Activated CD4-positive, alpha-beta T cell treated with anti-CD3 and anti-CD28 coated beads, Interleukin-2, Interleukin-6, amounts not matched to agents 100 ng/mL and 50 ng/mL, durations not matched to agents 16 hours and 8 hours (primary cell): ENCODE measurements around the gene OR4P4.

Experiments used
- DNase-seq: peaks from one replicate; pipeline ENCODE4 v3.0.0-alpha.2; 2020

The OR4P4 gene

DNA sequence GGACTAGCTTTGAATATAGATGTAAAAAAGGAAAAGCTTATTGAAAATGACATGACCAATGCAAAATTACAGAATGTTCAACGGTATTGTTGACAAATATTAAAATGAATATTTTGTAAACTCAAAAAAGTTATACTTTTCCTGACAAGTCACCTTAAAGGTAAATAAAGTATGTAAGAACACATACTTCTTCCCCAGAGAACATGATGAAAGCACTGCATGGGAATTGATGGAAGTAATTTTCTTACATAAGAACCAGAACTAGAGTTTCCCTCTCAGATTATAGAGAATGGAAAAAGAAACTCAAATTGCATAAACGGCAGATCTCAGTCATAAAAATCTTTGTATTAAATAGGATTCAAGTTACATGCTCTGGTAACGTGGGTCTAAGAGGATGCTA lies at the start of gene OR4P4:
Gene OR4P4, plus strand, starts transcription at position 301 of the 400 bp plus-strand sequence.
- no peak for DNase-seq

DNA sequence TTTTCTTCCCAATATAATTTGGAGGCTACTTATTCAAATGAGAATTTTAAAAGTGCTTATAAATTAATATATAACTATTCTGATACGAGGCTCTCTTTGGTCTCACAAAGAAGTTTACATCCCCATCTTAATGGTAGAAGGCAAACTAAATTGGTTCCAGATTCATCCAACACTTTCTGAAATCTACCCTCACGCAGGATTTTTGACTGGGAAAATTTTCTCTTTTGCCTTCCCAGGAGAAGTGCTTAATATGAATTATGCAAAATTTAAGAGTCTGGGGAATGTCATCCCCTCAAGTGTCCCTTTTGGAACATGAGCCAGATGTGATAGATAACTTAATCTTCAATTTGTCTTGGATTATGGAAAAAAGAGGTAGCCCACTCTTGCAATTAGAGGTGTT lies 27.4 kb upstream of the OR4P4 start, which contains the start of gene OR4C11:
Gene OR4C11, minus strand, starts transcription at position 101 of the 400 bp plus-strand sequence. CDS start 3,272 bp downstream, outside the sequence.
- DNase-seq: no peak

DNA sequence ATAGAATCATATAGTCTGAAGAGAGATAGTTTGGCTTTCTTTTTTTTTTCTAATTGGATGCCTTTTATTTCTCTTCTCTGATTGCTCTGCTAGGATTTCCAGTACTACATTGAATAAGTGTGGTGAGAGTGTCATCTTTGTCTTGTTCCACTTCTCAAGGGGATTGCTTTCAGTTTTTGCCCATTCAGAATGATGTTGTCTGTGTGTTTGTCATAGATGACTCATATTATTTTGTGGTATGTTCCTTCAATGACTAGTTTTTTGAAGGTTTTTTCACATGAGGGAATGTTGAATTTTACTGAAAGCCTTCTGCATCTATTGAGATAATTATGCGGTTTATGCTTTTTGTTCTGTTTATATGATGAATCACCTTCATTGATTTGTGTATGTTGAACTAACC lies 10.4 kb upstream of the OR4P4 start:
- DNase-seq: no peak

DNA sequence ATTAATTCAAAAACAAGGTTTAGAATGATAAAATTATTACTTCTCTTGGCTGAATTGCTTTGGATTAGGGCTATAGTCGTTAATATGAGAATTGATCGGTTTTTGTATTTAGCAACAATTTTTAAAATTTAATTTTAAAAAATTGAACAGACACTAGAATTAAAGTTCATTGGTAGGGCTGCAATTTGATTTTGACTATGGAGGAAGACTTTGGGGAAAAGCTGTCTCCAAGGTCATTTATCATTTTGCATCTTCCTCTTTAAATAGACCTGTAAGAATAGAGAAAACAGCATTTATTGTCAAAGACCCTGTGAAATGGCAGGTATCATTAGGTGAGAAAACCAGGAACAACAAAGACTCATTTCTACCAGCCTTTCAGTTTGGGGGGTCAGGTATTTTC lies 13.1 kb downstream of the OR4P4 start, which contains the start of gene OR4S2:
Gene OR4S2, plus strand, starts transcription at position 301 of the 400 bp plus-strand sequence. CDS start 2,577 bp downstream, outside the sequence.
- DNase-seq: no peak

DNA sequence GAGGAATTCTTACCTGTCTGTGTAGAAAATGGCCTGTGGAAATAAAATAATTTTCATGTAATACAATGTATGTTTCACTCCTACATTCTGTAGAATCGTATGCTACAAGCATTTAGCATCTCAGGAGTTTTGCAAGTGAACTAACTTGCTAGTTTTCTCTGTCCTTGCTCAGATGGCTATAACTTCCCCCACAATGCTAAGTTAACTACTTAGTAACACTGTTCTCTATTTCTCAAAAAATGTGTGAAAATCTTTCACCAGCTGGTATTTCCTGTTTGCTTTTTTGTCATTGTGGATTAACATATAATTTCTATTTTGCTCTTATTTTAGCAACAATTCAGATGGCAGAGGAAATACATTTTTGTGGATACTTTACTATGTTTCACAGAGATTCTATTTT lies 17.6 kb downstream of the OR4P4 start:
- no peak for DNase-seq

DNA sequence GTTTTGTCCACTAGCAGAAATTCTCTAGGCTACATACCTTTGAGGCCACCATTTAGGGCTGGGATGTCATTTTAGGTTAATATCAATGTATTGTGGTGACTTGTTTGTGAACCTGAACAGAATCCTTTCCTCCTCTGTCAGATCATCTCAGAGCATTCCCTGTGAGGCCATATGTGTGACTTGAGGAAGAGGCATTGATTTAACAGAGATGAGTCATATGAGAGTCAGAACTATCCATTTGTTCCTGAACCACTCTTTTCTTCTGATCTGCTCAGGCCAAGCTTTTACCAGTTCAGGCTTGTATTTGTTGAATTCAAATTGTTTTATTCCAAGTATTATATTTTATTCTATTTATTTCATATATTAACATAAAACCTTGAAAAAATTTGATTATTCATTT lies 20.2 kb downstream of the OR4P4 start:
- no peak for DNase-seq

DNA sequence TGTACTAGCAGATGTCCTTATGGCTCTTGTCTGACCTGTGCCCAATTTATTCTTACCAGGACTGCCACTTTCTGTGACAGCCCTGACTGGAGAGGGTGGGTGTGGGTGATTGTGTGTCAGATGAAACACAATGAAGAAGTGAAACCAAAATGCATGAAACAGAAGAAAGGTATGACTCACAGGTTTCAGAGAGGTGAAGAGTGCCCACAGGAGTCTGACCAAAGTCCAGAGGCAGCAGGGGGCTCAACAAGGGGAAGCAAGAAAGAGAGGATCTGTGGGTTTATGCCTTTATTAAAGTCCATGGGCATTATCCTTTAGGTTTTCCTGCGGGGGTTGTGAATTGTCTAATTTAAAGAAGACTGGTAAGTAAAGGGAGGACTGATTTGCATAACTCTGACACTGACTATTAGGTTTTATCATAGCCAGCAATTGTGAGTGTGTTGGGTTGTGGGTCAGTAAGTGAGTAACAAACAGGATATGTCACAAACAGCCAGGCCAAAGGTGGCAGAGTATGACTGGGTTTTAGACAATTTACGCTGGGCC lies 23.2 kb downstream of the OR4P4 start:
- no peak for DNase-seq

DNA sequence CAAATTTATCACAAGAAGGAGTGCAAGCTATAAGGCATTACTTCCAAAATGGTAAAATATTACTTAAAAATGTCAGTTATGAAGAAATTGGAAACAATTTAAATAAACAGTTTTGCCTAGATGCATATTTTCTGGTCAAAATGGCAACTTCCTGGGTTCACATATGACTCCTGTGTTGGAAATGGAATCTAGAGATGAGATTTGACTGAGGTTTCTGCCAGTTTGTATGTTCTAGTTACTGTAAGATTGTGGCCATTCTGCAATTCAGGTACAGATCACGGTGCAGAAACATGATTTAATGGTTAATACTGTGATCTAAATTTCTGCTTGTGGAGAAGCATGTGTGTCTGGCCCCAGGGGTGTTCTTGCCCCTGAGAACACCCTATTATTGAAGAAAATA lies 23.7 kb downstream of the OR4P4 start:
- DNase-seq: no peak

DNA sequence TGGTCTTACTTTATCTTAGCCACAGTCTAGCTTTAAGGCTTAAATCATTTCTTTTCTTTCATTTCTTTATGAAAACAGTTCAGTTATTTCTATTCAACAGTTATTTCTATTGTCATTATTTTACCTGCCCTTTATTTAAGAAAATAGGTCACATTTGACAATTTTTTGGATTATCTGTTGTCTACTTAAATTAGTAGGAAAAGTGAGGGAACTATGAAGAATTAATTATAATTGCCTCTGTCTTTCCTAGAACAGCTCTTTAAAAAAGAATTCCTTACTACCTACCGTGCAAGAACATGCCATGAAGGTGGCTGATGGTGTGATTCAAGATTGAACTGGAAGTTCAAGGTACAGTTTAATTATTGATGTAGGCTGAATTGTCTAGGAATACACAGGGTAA lies 27.0 kb downstream of the OR4P4 start, which contains the start of gene OR4C6:
Gene OR4C6, plus strand, starts transcription at position 301 of the 400 bp plus-strand sequence. CDS start 2,966 bp downstream, outside the sequence.
- no peak for DNase-seq

DNA sequence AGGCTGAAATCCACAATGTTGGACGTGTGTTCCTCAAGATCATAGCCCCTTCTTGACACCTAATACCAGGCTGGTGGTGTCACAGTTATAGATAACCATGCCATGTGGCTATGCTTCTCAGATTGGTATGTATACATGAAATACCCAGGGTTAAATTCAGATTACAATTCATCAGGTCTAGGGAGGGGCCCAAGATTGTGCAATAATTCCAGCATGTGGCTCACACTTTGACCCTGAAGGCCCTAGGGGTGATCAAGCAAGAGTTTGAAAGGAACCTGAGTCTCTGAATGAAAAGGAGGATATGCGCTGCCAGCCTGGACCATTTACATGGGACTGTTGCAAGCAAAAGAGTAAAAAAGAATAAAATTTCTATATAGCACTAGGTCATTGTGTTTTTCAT lies 34.5 kb downstream of the OR4P4 start:
- no peak for DNase-seq

DNA sequence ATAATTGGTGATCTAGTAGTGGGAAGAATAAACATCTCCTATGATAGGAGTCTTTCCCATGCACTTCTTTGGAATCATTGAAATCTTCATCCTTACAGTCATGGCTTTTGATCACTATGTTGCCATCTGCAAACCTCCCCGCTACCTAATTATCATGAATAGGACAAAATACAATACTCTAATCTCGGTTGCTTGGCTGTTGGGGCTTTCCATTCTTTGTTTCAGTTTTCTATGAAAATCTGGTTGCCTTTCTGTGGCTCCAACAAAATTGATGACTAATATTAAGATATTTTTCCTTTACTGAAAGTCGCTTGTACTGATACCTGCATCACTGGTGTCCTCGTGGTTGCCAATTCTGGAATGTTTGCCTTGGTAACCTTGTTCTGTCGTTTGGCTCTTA lies 38.9 kb downstream of the OR4P4 start:
- DNase-seq: no peak
